Cardiac muscle cell (in vitro differentiated cells and primary cell): ENCODE results near the gene DAO. TPM values are rescaled to one million over a fixed set of nuclear protein-coding genes. Genes with fewer than 3 reads are reported as not detected.

Source experiments
- DNase-seq, 2 donors: peaks; one replicate each; pipeline versions ENCODE4 v3.0.0 to v3.0.0-alpha.2; 2010 to 2017; ENCODE audit warnings: low read depth in 1 of 2, low spot score in 1 of 2
- H3K27ac ChIP-seq: fragments of 200-600 bp; sonication (generic); 2 replicates; pipeline ENCODE4 v1.5.1; 2016
- H3K27me3 ChIP-seq: fragments of 200-600 bp; sonication (generic); 2 replicates; pipeline ENCODE4 v1.6.0; 2016; ENCODE audit warnings: control low read depth
- H3K36me3 ChIP-seq: fragments of 200-600 bp; sonication (generic); 2 replicates; pipeline ENCODE4 v1.5.1; 2016; ENCODE audit warnings: control low read depth
- H3K4me1 ChIP-seq: fragments of 200-600 bp; sonication (generic); 2 replicates; pipeline ENCODE4 v1.8.1; 2017; ENCODE audit warnings: low read depth, mild to moderate bottlenecking, mixed run types
- H3K4me3 ChIP-seq: fragments of 200-600 bp; sonication (generic); 2 replicates; pipeline ENCODE4 v1.5.1; 2016; ENCODE audit warnings: mild to moderate bottlenecking
- H3K9me3 ChIP-seq: fragments of 200-600 bp; sonication (generic); 2 replicates; pipeline ENCODE4 v1.5.1; 2017; ENCODE audit warnings: low read depth, mild to moderate bottlenecking, control low read depth
- CTCF ChIP-seq: IDR thresholded peaks from 2 replicates; pipeline ENCODE4 v1.5.1; 2012; ENCODE audit warnings: low read depth, mild to moderate bottlenecking, low read length
- polyA plus RNA-seq: library from polyadenylated mRNA; unstranded; fragments of >200 nt; fragmentation: Nextera tagmentation; extraction: Ambion mirVana; gene quantifications from 2 replicates; pipeline ENCODE4 v1.2.1, GENCODE V29; 2016
- total RNA-seq: library from RNA; depleted of rRNA; stranded (reverse); fragments of >200 nt; gene quantifications from 2 replicates; pipeline ENCODE4 v1.2.3, GENCODE V29; 2016

Gene DAO
- total and polyA plus RNA-seq, 2 experiments from 2014 or later = not detected

GRCh38 chr12:108875280-108875679 lies 4.6 kb upstream of the DAO start:
- no peak overlapping the region for H3K27ac ChIP-seq
- H3K36me3 ChIP-seq = no peaks in the 10 kb centered on the region
- no peaks in the 10 kb centered on the region for H3K4me1 ChIP-seq
- no peak overlapping the region for H3K4me3 ChIP-seq
- H3K9me3 ChIP-seq = no peaks in the 10 kb centered on the region
- TF ChIP-seq CTCF = no peak
- no peaks in the 10 kb centered on the region for H3K27me3 ChIP-seq
- no peak for DNase-seq

GRCh38 chr12:108875682-108876361 lies 4.1 kb upstream of the DAO start:
- no peak for DNase-seq
- no peaks in the 10 kb centered on the region for H3K27me3 ChIP-seq
- TF ChIP-seq CTCF = no peak
- no peaks in the 10 kb centered on the region for H3K4me1 ChIP-seq
- H3K4me3 ChIP-seq = no peak overlapping the region
- no peaks in the 10 kb centered on the region for H3K9me3 ChIP-seq
- H3K27ac ChIP-seq = no peak overlapping the region
- no peaks in the 10 kb centered on the region for H3K36me3 ChIP-seq

GRCh38 chr12:108876550-108876949 lies 3.3 kb upstream of the DAO start:
- H3K9me3 ChIP-seq = no peaks in the 10 kb centered on the region
- H3K4me1 ChIP-seq = no peaks in the 10 kb centered on the region
- no peak for DNase-seq

GRCh38 chr12:108881953-108882352 lies 2.1 kb downstream of the DAO start:
- no peak for DNase-seq
- Histone ChIP-seq H3K36me3 (no peaks in the 10 kb centered on the region), H3K27me3 (no peaks in the 10 kb centered on the region), H3K27ac (no peak overlapping the region), H3K4me3 (no peak overlapping the region), H3K9me3 (no peaks in the 10 kb centered on the region), H3K4me1 (no peaks in the 10 kb centered on the region)
- TF ChIP-seq CTCF = no peak

More at GRCh38 chr12:108876550-108876949, 3.3 kb upstream of the DAO start:
- Histone ChIP-seq H3K27me3 (no peaks in the 10 kb centered on the region), H3K36me3 (no peaks in the 10 kb centered on the region), H3K27ac (no peak overlapping the region), H3K4me3 (no peak overlapping the region)
- TF ChIP-seq CTCF = no peak

GRCh38 chr12:108884116-108885012 lies 4.5 kb downstream of the DAO start:
- no peaks in the 10 kb centered on the region for H3K36me3 ChIP-seq
- no peak overlapping the region for H3K4me3 ChIP-seq
- no peaks in the 10 kb centered on the region for H3K9me3 ChIP-seq
- no peak overlapping the region for H3K27ac ChIP-seq
- H3K27me3 ChIP-seq = no peaks in the 10 kb centered on the region
- H3K4me1 ChIP-seq = no peaks in the 10 kb centered on the region
- peak in 1 of 2 donors; percentile 46 for DNase-seq
- TF ChIP-seq CTCF = peak; percentile 68
